GM23248 (cell line): ENCODE data around the gene CFAP57. TPM values are rescaled to one million over a fixed set of nuclear protein-coding genes. Genes with fewer than 3 reads are reported as not detected.
A peak's percentile ranks its signal among the peaks of the same experiment; 100 is the strongest.

Experiments
- DNase-seq: peaks from one replicate; pipeline ENCODE4 v3.0.0-alpha.2; 2015
- H2AFZ ChIP-seq: fragments of 200-600 bp; sonication (generic); 2 replicates; pipeline ENCODE4 v1.6.1; 2016; ENCODE audit warnings: antibody characterized with exemption
- H3F3A ChIP-seq: fragments of 200-600 bp; sonication (generic); 2 replicates; pipeline ENCODE4 v1.6.1; 2016; ENCODE audit warnings: mild to moderate bottlenecking, antibody characterized with exemption, mixed run types; ENCODE audit not compliant: insufficient read depth
- H3K27ac ChIP-seq: fragments of 200-600 bp; sonication (generic); 2 replicates; pipeline ENCODE4 v1.5.1; 2016; ENCODE audit warnings: mild to moderate bottlenecking
- H3K27me3 ChIP-seq: fragments of 200-600 bp; sonication (generic); replicated peaks from 2 replicates; pipeline ENCODE4 v1.6.1; 2016; ENCODE audit warnings: mild to moderate bottlenecking; ENCODE audit not compliant: insufficient read depth
- H3K36me3 ChIP-seq: fragments of 200-600 bp; sonication (generic); 2 replicates; pipeline ENCODE4 v1.6.1; 2016; ENCODE audit warnings: low read depth, mild to moderate bottlenecking
- H3K4me1 ChIP-seq: fragments of 200-600 bp; sonication (generic); 2 replicates; pipeline ENCODE4 v1.6.1; 2016; ENCODE audit warnings: mild to moderate bottlenecking; ENCODE audit not compliant: insufficient read depth
- H3K4me2 ChIP-seq: fragments of 200-600 bp; sonication (generic); one replicate; pipeline ENCODE4 v1.6.1; 2016; ENCODE audit warnings: mild to moderate bottlenecking; ENCODE audit not compliant: unreplicated experiment
- H3K4me3 ChIP-seq: fragments of 200-600 bp; sonication (generic); 2 replicates; pipeline ENCODE4 v1.5.1; 2016; ENCODE audit warnings: mild to moderate bottlenecking
- H3K79me2 ChIP-seq: fragments of 200-600 bp; sonication (generic); 2 replicates; pipeline ENCODE4 v1.6.1; 2016; ENCODE audit warnings: mild to moderate bottlenecking; ENCODE audit not compliant: insufficient read depth
- H3K9ac ChIP-seq: fragments of 200-600 bp; sonication (generic); 2 replicates; pipeline ENCODE4 v1.6.1; 2016; ENCODE audit warnings: mild to moderate bottlenecking
- H3K9me2 ChIP-seq: fragments of 200-600 bp; sonication (generic); 2 replicates; pipeline ENCODE4 v1.6.1; 2016; ENCODE audit warnings: mixed run types, mild to moderate bottlenecking, moderate library complexity; ENCODE audit not compliant: insufficient read depth
- H3K9me3 ChIP-seq: fragments of 200-600 bp; sonication (generic); one replicate; pipeline ENCODE4 v1.6.1; 2017; ENCODE audit warnings: low read depth
- H4K20me1 ChIP-seq: fragments of 200-600 bp; sonication (generic); 2 replicates; pipeline ENCODE4 v1.6.0; 2016; ENCODE audit not compliant: insufficient read depth
- EZH2 ChIP-seq: fragments of 200-600 bp; sonication (generic); IDR thresholded peaks from 2 replicates; pipeline ENCODE4 v1.6.1; 2018; ENCODE audit warnings: antibody characterized with exemption, mild to moderate bottlenecking; ENCODE audit not compliant: insufficient read depth, poor library complexity, severe bottlenecking
- EZH2phosphoT487 ChIP-seq: fragments of 200-600 bp; sonication (generic); IDR thresholded peaks from 2 replicates; pipeline ENCODE4 v1.6.1; 2018; ENCODE audit warnings: antibody characterized with exemption, moderate library complexity, mild to moderate bottlenecking, low read depth; ENCODE audit not compliant: insufficient read depth
- WGBS, 2 experiments: methylation state at CpG; one replicate each; pipeline ENCODE4 v1.1.6; 2015 to 2017; ENCODE audit warnings: low lambda C conversion rate in 2 of 2, low coverage in 1 of 2; ENCODE audit errors: missing lambda C conversion rate in 2 of 2; 5-methylcytosine and 5-hydroxymethylcytosine counted together
- in situ Hi-C: fragments of 300-500 bp; cut with MboI; formaldehyde crosslinking; loops from 2 replicates; pipeline ENCODE4 v1.15.0; 2020
- polyA plus RNA-seq: library from polyadenylated mRNA; unstranded; fragments of >200 nt; fragmentation: Nextera tagmentation; extraction: Ambion mirVana; gene quantifications from 2 replicates; pipeline ENCODE4 v1.2.1, GENCODE V29; 2016
- total RNA-seq: library from RNA; depleted of rRNA; stranded (reverse); fragments of >200 nt; shearing (Covaris generic); gene quantifications from 2 replicates; pipeline ENCODE4 v1.2.3, GENCODE V29; 2014

The CFAP57 gene
- total and polyA plus RNA-seq, 2 experiments from 2014 or later = 0.32 to 0.35 TPM

DNA sequence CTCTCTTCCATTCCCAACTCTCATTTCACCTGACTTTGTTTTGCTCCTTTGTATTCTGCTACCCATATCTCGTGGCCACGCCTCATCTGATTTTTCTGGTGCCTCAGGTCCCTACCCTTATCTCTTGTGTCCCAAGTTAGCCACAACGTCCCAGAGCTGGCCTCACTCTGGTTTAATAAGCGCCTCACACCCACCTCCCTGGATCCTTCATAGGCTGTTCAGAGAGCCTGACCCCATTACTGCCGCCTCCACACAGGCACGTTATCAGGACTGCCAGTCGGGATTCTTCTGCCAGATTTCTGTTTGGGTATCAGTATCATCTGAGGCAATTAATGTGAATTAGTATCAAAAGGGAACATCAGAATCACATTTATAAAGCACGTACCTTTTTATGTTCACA, 62.9 kb downstream of the CFAP57 start:
- no peak overlapping the region for H3K4me3 ChIP-seq
- no peaks in the 10 kb centered on the region for H4K20me1 ChIP-seq
- H3K9me3 ChIP-seq = no peaks in the 10 kb centered on the region
- 84 to 88% methylated on average over 8 of the region's 8 CpGs for WGBS, 2 experiments
- DNase-seq = no peak
- H3K36me3 ChIP-seq = no peaks in the 10 kb centered on the region
- peaks cover 13% of the 10 kb centered on the region for H3K4me1 ChIP-seq
- in situ Hi-C loops = loop anchor here (25.0 kb wide), 2 partner anchors 427 to 702 kb away; partner anchors contain the start of genes ARTN, IPO13 and KDM4A
- H3K27me3 ChIP-seq = no peaks in the 10 kb centered on the region
- no peak overlapping the region for H3K9ac ChIP-seq
- H2AFZ ChIP-seq = no peak overlapping the region
- H3K4me2 ChIP-seq = no peak overlapping the region
- H3F3A ChIP-seq = 0 out of 2 replicates have a peak, but pooled peaks cover 8% of the 10 kb centered on the region
- TF ChIP-seq EZH2 = no peak
- no peak for TF ChIP-seq EZH2phosphoT487
- no peaks in the 10 kb centered on the region for H3K9me2 ChIP-seq
- no peak overlapping the region for H3K27ac ChIP-seq
- no peaks in the 10 kb centered on the region for H3K79me2 ChIP-seq

DNA sequence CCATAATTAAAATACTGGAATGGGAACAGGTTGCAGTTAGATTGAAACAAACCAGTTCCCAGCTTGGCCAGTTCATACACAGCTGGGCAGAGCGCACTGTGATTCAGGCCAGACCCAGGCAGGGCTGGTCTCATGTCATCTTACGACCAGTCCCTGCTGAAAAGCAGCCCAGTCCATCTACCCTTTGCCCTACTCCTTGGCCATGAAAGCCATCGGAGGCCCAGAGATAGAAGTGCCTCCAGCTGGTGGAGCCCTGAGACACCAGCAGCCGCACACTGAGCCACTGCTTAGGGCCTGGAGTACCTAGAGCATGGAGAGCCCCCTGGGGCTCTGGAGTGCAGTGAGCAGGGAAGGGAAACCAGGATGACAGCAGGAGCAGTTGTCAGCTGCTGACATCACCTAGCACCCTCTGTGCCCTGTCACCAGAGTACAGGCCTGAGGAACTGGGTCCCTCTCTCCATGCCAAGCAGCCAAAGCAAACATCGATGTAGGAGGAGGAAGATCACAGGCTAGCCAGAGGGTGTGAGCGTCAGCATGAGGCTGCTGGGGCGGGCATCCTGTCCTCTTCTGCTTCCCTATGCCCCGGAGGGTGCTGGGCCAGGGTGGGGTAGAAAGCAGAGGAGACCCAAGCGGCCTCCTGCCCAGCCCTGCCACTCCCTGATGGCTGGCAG, 63.5 kb downstream of the CFAP57 start:
- no peak for DNase-seq
- H3K9me2 ChIP-seq = no peaks in the 10 kb centered on the region
- peaks cover 13% of the 10 kb centered on the region for H3K4me1 ChIP-seq
- no peak for TF ChIP-seq EZH2phosphoT487
- no peak for TF ChIP-seq EZH2
- H3K4me3 ChIP-seq = no peak overlapping the region
- WGBS, 2 experiments = 82 to 87% methylated on average over 8 to 9 of the region's 9 CpGs
- in situ Hi-C loops = loop anchor here (25.0 kb wide), 2 partner anchors 427 to 702 kb away; partner anchors contain the start of genes ARTN, IPO13 and KDM4A
- H3K27me3 ChIP-seq = no peaks in the 10 kb centered on the region
- no peaks in the 10 kb centered on the region for H3K9me3 ChIP-seq
- no peak overlapping the region for H3K27ac ChIP-seq
- no peak overlapping the region for H3K4me2 ChIP-seq
- no peaks in the 10 kb centered on the region for H3K36me3 ChIP-seq
- no peaks in the 10 kb centered on the region for H4K20me1 ChIP-seq
- H2AFZ ChIP-seq = no peak overlapping the region
- no peak overlapping the region for H3K9ac ChIP-seq
- 0 out of 2 replicates have a peak, but pooled peaks cover 8% of the 10 kb centered on the region for H3F3A ChIP-seq
- H3K79me2 ChIP-seq = no peaks in the 10 kb centered on the region

DNA sequence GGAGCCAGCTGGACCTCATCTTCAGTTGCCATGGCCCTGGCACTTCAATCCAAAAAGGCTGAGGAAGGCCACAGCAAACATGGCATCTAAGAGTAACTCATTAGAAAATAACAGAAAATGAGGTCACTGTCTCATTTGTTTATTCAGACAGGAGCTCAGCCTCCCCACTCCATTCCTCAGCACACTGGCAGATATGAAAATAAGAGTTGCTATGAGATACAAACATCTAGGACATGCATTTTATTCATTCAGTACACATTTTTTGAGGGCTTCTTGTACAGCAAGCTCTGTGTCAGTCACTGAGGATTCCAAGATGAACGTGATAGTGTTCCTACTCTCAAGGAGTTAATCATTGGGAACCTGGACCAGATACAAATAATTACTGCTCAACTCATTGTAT, 65.0 kb downstream of the CFAP57 start:
- in situ Hi-C loops = loop anchor here (25.0 kb wide), 2 partner anchors 425 to 700 kb away; partner anchors contain the start of genes ARTN, IPO13 and KDM4A
- no peak overlapping the region for H3K4me3 ChIP-seq
- peak; percentile 27 for DNase-seq

DNA sequence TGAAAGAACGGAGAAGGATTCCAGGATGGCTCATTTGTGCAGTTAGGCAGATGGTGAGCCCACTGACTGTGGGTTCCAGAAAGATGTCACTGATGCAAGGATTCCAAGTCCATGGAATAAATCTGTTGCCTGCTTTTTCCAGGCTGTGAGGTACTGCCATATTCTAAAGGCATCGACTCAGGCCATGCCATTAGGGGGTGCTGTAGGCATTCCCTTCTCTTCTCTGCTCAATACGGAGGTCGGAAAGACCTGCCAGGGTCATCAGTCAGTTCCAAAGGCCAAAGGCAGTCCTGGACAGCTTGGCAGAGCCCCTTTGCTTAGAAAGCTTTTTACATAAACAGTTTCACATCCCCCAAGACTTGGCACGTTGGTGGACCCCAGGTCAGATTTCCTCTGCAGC, 66.0 kb downstream of the CFAP57 start:
- H3K79me2 ChIP-seq = no peaks in the 10 kb centered on the region
- H3K9me2 ChIP-seq = no peaks in the 10 kb centered on the region
- TF ChIP-seq EZH2 (no peak), EZH2phosphoT487 (no peak)
- no peaks in the 10 kb centered on the region for H3K4me1 ChIP-seq
- no peak overlapping the region for H3K9ac ChIP-seq
- H3K9me3 ChIP-seq = no peaks in the 10 kb centered on the region
- WGBS, 2 experiments = 6 to 7% methylated on average over 5 of the region's 5 CpGs
- no peak overlapping the region for H2AFZ ChIP-seq
- no peaks in the 10 kb centered on the region for H4K20me1 ChIP-seq
- peak; percentile 77 for DNase-seq
- in situ Hi-C loops = loop anchor here (25.0 kb wide), 2 partner anchors 424 to 699 kb away; partner anchors contain the start of genes ARTN, IPO13 and KDM4A
- H3F3A ChIP-seq = no peaks in the 10 kb centered on the region
- H3K27ac ChIP-seq = no peak overlapping the region
- no peak overlapping the region for H3K4me3 ChIP-seq
- no peak overlapping the region for H3K4me2 ChIP-seq
- no peaks in the 10 kb centered on the region for H3K27me3 ChIP-seq
- H3K36me3 ChIP-seq = no peaks in the 10 kb centered on the region

More for the DNA sequence above, 65.0 kb downstream of the CFAP57 start:
- no peaks in the 10 kb centered on the region for H3K36me3 ChIP-seq
- H3F3A ChIP-seq = 0 out of 2 replicates have a peak, but pooled peaks cover 7% of the 10 kb centered on the region
- no peak overlapping the region for H2AFZ ChIP-seq
- H3K9me3 ChIP-seq = no peaks in the 10 kb centered on the region
- H3K9ac ChIP-seq = no peak overlapping the region
- WGBS, 2 experiments = 77 to 80% methylated on average over 1 of the region's 1 CpG
- no peak overlapping the region for H3K4me2 ChIP-seq
- H3K4me1 ChIP-seq = peaks cover 8% of the 10 kb centered on the region
- TF ChIP-seq EZH2phosphoT487 = no peak
- no peak for TF ChIP-seq EZH2
- H3K79me2 ChIP-seq = no peaks in the 10 kb centered on the region
- H3K27ac ChIP-seq = no peak overlapping the region
- H4K20me1 ChIP-seq = no peaks in the 10 kb centered on the region
- no peaks in the 10 kb centered on the region for H3K9me2 ChIP-seq
- no peaks in the 10 kb centered on the region for H3K27me3 ChIP-seq
